GM23248 (cell line): ENCODE measurements around the gene CCBE1. TPM values are rescaled to one million over a fixed set of nuclear protein-coding genes. Genes with fewer than 3 reads are reported as not detected.

Experiments used
- DNase-seq: peaks from one replicate; pipeline ENCODE4 v3.0.0-alpha.2; 2015
- H2AFZ ChIP-seq: fragments of 200-600 bp; sonication (generic); 2 replicates; pipeline ENCODE4 v1.6.1; 2016; ENCODE audit warnings: antibody characterized with exemption
- H3F3A ChIP-seq: fragments of 200-600 bp; sonication (generic); 2 replicates; pipeline ENCODE4 v1.6.1; 2016; ENCODE audit warnings: mild to moderate bottlenecking, antibody characterized with exemption, mixed run types; ENCODE audit not compliant: insufficient read depth
- H3K27ac ChIP-seq: fragments of 200-600 bp; sonication (generic); 2 replicates; pipeline ENCODE4 v1.5.1; 2016; ENCODE audit warnings: mild to moderate bottlenecking
- H3K27me3 ChIP-seq: fragments of 200-600 bp; sonication (generic); replicated peaks from 2 replicates; pipeline ENCODE4 v1.6.1; 2016; ENCODE audit warnings: mild to moderate bottlenecking; ENCODE audit not compliant: insufficient read depth
- H3K36me3 ChIP-seq: fragments of 200-600 bp; sonication (generic); 2 replicates; pipeline ENCODE4 v1.6.1; 2016; ENCODE audit warnings: low read depth, mild to moderate bottlenecking
- H3K4me1 ChIP-seq: fragments of 200-600 bp; sonication (generic); 2 replicates; pipeline ENCODE4 v1.6.1; 2016; ENCODE audit warnings: mild to moderate bottlenecking; ENCODE audit not compliant: insufficient read depth
- H3K4me2 ChIP-seq: fragments of 200-600 bp; sonication (generic); one replicate; pipeline ENCODE4 v1.6.1; 2016; ENCODE audit warnings: mild to moderate bottlenecking; ENCODE audit not compliant: unreplicated experiment
- H3K4me3 ChIP-seq: fragments of 200-600 bp; sonication (generic); 2 replicates; pipeline ENCODE4 v1.5.1; 2016; ENCODE audit warnings: mild to moderate bottlenecking
- H3K79me2 ChIP-seq: fragments of 200-600 bp; sonication (generic); 2 replicates; pipeline ENCODE4 v1.6.1; 2016; ENCODE audit warnings: mild to moderate bottlenecking; ENCODE audit not compliant: insufficient read depth
- H3K9ac ChIP-seq: fragments of 200-600 bp; sonication (generic); 2 replicates; pipeline ENCODE4 v1.6.1; 2016; ENCODE audit warnings: mild to moderate bottlenecking
- H3K9me2 ChIP-seq: fragments of 200-600 bp; sonication (generic); 2 replicates; pipeline ENCODE4 v1.6.1; 2016; ENCODE audit warnings: mixed run types, mild to moderate bottlenecking, moderate library complexity; ENCODE audit not compliant: insufficient read depth
- H3K9me3 ChIP-seq: fragments of 200-600 bp; sonication (generic); one replicate; pipeline ENCODE4 v1.6.1; 2017; ENCODE audit warnings: low read depth
- H4K20me1 ChIP-seq: fragments of 200-600 bp; sonication (generic); 2 replicates; pipeline ENCODE4 v1.6.0; 2016; ENCODE audit not compliant: insufficient read depth
- EZH2 ChIP-seq: fragments of 200-600 bp; sonication (generic); IDR thresholded peaks from 2 replicates; pipeline ENCODE4 v1.6.1; 2018; ENCODE audit warnings: antibody characterized with exemption, mild to moderate bottlenecking; ENCODE audit not compliant: insufficient read depth, poor library complexity, severe bottlenecking
- EZH2phosphoT487 ChIP-seq: fragments of 200-600 bp; sonication (generic); IDR thresholded peaks from 2 replicates; pipeline ENCODE4 v1.6.1; 2018; ENCODE audit warnings: antibody characterized with exemption, moderate library complexity, mild to moderate bottlenecking, low read depth; ENCODE audit not compliant: insufficient read depth
- WGBS, 2 experiments: methylation state at CpG; one replicate each; pipeline ENCODE4 v1.1.6; 2015 to 2017; ENCODE audit warnings: low lambda C conversion rate in 2 of 2, low coverage in 1 of 2; ENCODE audit errors: missing lambda C conversion rate in 2 of 2; 5-methylcytosine and 5-hydroxymethylcytosine counted together
- in situ Hi-C: fragments of 300-500 bp; cut with MboI; formaldehyde crosslinking; loops from 2 replicates; pipeline ENCODE4 v1.15.0; 2020
- polyA plus RNA-seq: library from polyadenylated mRNA; unstranded; fragments of >200 nt; fragmentation: Nextera tagmentation; extraction: Ambion mirVana; gene quantifications from 2 replicates; pipeline ENCODE4 v1.2.1, GENCODE V29; 2016
- total RNA-seq: library from RNA; depleted of rRNA; stranded (reverse); fragments of >200 nt; shearing (Covaris generic); gene quantifications from 2 replicates; pipeline ENCODE4 v1.2.3, GENCODE V29; 2014

The CCBE1 gene
- total and polyA plus RNA-seq, 2 experiments from 2014 or later, result 16.6 to 33.6 TPM

DNA sequence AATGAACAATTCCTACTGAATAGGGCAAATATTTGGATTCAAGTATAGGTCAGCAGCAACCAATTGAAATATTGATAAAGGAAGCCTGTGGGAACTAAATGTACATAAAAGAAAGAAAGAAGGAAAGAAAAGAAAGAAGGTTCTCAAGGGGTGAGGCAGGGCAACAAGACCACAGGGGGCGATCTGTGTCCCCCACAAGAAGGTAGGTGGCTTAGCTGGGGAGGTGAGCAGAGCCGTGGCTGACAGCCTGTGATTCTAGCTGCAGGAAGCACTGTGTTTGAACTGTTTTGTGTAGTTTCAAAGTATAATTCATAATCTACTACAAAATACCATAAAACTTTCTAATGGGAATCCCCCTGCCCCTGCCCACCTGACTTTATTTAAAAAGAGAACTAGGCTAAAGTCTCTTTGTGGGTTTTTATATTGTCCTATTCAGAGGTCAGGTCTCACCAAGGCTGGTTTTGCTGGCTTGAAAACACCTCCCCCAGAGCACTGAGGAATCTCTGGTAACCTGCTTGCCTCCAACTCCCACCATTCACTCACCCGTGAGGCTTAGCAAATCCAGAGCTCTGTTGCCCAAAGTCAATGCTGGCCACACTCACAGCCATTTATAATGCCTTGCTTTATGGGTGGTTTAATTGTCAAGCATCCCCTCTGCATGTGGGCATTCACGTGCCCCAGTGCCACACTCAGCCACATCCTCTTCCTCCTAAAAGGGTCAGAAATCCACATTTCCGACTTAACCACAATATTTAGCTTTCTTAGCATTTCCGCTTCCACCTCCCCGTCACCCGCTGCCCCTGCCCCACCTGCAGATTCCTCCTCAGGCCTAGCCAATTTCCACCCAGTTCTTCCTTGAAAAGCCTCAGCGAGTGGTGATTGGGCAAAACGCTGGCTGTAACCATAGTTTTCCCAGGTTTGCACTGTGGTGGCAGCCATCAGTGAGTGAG lies 301.7 kb downstream of the CCBE1 start:
- Histone ChIP-seq H3K36me3 (no peaks in the 10 kb centered on the region), H3F3A (no peaks in the 10 kb centered on the region), H3K9ac (no peak overlapping the region), H3K9me3 (no peaks in the 10 kb centered on the region), H3K4me1 (no peaks in the 10 kb centered on the region), H3K27me3 (no peaks in the 10 kb centered on the region; the same call in none of the 2 replicates), H2AFZ (no peak overlapping the region), H3K79me2 (no peaks in the 10 kb centered on the region), H3K4me2 (no peak overlapping the region), H3K4me3 (no peak overlapping the region), H3K9me2 (no peaks in the 10 kb centered on the region), H3K27ac (no peak overlapping the region), H4K20me1 (no peaks in the 10 kb centered on the region)
- in situ Hi-C loops, result no loop called here
- 87 to 91% methylated on average over 10 of the region's 10 CpGs for WGBS, 2 experiments
- DNase-seq, result no peak
- TF ChIP-seq EZH2phosphoT487 (no peak), EZH2 (no peak)

DNA sequence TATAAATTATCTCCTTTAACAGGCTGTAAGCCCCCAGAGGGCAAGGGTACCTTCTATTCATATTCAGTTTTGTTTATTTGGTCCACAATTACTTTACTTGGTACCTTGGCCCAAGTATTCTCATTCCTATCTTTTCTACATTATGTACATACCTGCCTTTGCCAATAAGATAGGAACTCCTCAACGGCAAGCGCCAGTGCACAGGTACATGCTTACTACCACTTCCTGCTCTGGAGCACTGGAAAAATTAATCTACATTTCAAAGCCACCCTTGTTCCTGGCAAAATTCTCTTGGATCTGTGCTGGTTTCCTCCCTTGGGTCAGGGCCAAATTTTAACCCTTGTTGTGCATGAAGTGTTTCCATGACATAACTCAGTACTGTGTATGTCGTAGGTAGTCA lies 303.8 kb downstream of the CCBE1 start:
- H3K27ac ChIP-seq, result no peak overlapping the region

DNA sequence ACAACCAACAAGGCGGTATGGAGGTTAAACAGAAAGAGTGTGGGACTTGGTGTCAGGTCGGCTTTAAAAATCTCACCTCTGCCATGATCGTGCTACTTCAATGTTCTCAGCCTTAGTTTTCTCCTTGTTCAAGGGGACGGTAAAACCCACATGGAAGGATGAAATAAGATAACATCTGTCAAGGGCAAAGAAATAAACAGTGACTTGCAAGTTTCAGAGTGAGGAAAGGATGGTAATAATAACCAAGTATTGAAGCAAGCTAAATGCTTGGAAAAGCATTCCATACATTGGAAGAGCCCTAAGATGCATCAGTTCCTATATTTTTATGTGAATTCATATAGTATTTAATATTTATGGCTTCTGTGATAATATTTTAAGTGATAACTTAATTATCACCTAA lies 308.4 kb downstream of the CCBE1 start:
- DNase-seq, result no peak
- H4K20me1 ChIP-seq, result no peaks in the 10 kb centered on the region
- H3F3A ChIP-seq, result no peaks in the 10 kb centered on the region
- 95 to 96% methylated on average over 4 of the region's 4 CpGs for WGBS, 2 experiments
- TF ChIP-seq EZH2, result no peak
- TF ChIP-seq EZH2phosphoT487, result no peak
- no peaks in the 10 kb centered on the region for H3K9me2 ChIP-seq
- H2AFZ ChIP-seq, result no peak overlapping the region
- H3K36me3 ChIP-seq, result no peaks in the 10 kb centered on the region
- H3K27me3 ChIP-seq, result no peaks in the 10 kb centered on the region
- peaks cover 5% of the 10 kb centered on the region; the same call in 1 of the 2 replicates for H3K4me1 ChIP-seq
- H3K9me3 ChIP-seq, result no peaks in the 10 kb centered on the region
- no peak overlapping the region for H3K27ac ChIP-seq
- in situ Hi-C loops, result no loop called here
- no peak overlapping the region for H3K4me2 ChIP-seq
- no peak overlapping the region for H3K9ac ChIP-seq
- no peak overlapping the region for H3K4me3 ChIP-seq
- no peaks in the 10 kb centered on the region for H3K79me2 ChIP-seq

More for the DNA sequence above, 303.8 kb downstream of the CCBE1 start:
- in situ Hi-C loops, result no loop called here
- Histone ChIP-seq H3K27me3 (no peaks in the 10 kb centered on the region; the same call in none of the 2 replicates), H3K4me3 (no peak overlapping the region), H3K9ac (no peak overlapping the region), H3F3A (no peaks in the 10 kb centered on the region), H2AFZ (no peak overlapping the region), H3K9me3 (no peaks in the 10 kb centered on the region), H3K36me3 (no peaks in the 10 kb centered on the region), H3K4me1 (peaks cover 5% of the 10 kb centered on the region; the same call in 1 of the 2 replicates), H3K9me2 (no peaks in the 10 kb centered on the region), H4K20me1 (no peaks in the 10 kb centered on the region), H3K4me2 (no peak overlapping the region), H3K79me2 (no peaks in the 10 kb centered on the region)
- WGBS, 2 experiments, result 95 to 96% methylated on average over 3 of the region's 3 CpGs
- TF ChIP-seq EZH2 (no peak), EZH2phosphoT487 (no peak)
- no peak for DNase-seq

DNA sequence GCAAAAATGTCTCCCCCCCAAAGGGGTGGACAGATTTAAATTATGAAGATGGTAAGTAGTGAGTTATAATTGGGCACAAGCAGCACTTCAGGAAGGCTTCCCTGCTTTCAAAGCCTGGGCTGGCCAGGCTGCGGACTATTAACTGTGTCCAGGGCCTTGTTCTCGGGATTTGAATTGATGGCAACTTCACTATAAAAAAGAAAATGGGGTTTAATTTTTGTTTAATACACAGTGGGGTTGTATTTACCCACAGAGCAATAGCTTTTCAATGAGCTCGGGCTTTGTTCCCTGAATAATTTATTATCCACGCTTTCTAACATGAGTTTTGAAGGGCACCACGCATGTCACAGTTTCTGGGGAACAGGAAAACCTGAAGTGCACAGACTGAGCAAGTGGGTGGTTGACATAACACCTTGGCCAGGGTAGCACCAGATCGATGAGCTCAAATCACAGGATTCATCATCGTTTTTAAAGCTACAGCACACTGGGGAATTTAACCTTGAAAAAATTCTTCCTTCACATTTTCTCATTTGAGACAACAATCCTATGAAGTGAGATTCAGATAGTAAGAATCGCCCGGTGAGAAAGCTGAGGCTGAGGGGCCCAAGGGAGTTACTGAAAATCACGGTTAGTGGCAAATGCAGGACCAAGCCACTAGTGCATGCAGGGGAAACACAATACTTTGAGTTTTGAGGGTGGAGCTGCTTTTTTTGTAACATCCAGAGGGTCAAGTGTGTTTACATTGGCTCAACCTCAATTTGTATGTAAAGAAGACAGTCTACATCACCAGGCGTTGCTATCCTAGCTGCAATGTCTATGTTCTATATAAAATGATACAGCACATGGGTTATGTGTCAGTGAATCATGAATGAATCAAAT lies 309.3 kb downstream of the CCBE1 start:
- no peak overlapping the region for H2AFZ ChIP-seq
- H3F3A ChIP-seq, result no peaks in the 10 kb centered on the region
- H3K36me3 ChIP-seq, result no peaks in the 10 kb centered on the region
- no peak overlapping the region for H3K9ac ChIP-seq
- no peaks in the 10 kb centered on the region for H4K20me1 ChIP-seq
- in situ Hi-C loops, result no loop called here
- no peak overlapping the region for H3K4me3 ChIP-seq
- no peaks in the 10 kb centered on the region for H3K79me2 ChIP-seq
- H3K4me2 ChIP-seq, result no peak overlapping the region
- H3K27me3 ChIP-seq, result no peaks in the 10 kb centered on the region
- no peaks in the 10 kb centered on the region for H3K9me2 ChIP-seq
- H3K9me3 ChIP-seq, result no peaks in the 10 kb centered on the region
- no peak for TF ChIP-seq EZH2
- TF ChIP-seq EZH2phosphoT487, result no peak
- WGBS, 2 experiments, result 88 to 89% methylated on average over 11 of the region's 11 CpGs
- no peak for DNase-seq
- peaks cover 5% of the 10 kb centered on the region; the same call in 1 of the 2 replicates for H3K4me1 ChIP-seq
- H3K27ac ChIP-seq, result no peak overlapping the region
